Measurements from ENCODE around the gene MBNL2.
A peak's percentile ranks its signal among the peaks of the same experiment; 100 is the strongest.
"Not testable (repeated sequence)": the region's sequence is repeated elsewhere in the genome, so short reads cannot be mapped to it uniquely, and the experiment has no call there.

Gene MBNL2

DNA sequence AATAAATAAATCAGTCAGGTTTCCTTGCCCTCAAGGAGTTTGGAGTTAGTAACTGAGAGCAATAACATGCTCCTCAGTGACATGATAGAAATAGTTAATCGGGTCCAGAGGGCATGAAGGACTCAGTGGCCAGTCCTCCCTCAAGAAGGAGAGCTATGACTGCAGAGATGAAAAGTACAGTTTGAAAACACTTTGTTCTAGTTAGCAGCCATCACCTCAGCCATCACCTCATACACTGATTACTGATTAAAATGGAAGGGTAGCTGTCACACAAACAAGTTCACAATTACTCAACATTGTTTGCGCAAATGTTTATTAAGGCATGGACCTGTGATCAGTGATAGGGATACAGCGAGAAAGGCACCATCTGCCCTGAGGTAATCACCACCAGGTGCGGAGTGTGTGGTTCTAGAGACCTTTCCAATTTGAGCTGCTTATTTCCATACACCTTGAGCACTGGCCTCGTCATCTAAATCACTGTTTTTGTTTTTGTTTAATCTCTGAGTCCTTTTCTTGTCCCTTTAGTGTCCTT, 126.5 kb downstream of the MBNL2 start:
- no peak for DNase-seq (ENCODE audit: low read depth)

DNA sequence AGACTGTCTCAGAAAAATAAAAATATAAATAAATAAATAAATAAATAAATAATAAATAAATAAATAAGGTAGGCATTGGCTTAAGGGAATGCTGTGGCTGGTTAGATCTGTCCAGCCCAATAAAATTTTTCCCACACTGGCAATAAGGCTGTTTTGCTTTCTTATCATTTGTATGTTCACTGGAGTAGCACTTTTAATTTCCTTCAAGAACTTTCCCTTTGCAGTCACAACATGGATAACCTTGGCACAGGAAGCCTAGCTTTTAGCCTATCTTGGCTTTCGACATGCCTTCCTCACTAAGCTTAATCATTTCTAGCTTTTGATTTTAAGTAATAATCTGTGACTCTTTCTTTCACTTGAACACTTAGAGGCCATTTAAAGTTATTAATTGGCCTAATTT, 129.9 kb downstream of the MBNL2 start:
- not testable (repeated sequence) for DNase-seq (ENCODE audit: low read depth)

DNA sequence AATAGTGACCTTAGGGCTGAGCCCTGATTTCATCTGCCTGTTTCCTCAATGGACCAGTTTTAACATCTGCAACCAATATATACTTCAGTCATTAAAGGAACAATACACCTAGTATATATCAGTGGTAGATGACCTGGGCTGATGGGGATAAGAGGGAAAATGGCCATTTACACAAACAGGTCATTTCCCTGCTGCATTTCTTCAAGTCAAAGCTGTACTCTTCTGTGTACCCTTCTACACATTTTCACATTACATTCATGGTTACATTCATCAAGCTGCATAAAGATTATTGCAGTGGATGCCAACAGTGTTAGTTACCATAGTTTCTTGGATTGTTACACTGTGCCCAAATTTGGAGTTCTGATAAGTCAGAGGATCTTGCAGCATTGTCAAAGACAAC, 130.7 kb downstream of the MBNL2 start:
- no peak for DNase-seq (ENCODE audit: low read depth)

DNA sequence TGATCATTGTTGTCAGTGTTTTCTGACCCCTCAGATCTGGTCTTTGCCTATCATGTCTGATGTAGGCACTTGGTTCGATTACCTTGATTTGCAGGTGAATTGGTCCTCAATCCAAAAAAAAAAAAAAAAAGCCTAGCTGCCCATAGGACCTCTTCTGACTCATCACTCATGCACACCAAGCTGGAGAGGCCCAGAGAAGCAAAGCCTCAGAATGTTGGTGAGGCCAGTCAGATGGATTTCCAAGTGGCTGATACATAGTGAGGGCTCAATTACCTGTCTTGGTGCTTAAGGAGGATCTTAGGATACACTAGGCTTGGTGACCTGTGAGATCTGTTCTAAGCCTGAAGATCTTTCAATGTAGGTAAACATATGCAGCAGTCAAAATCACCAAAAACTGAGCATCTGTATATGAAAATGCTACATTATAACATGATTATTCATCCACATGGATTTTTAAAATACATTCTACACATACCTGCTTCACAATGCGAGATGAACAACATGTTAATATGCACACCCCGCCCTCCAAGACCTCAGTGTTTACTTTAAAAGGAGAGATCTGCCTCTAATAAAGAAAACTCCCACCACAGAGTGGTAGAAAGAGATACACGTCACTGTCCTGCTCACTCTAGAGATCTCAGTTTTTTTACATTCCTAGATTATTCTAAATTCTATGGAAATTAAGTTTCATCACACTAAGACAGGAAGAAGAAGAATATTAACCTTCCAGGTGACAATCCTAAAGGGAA, 132.0 kb downstream of the MBNL2 start:
- DNase-seq (ENCODE audit: low read depth) = no peak

DNA sequence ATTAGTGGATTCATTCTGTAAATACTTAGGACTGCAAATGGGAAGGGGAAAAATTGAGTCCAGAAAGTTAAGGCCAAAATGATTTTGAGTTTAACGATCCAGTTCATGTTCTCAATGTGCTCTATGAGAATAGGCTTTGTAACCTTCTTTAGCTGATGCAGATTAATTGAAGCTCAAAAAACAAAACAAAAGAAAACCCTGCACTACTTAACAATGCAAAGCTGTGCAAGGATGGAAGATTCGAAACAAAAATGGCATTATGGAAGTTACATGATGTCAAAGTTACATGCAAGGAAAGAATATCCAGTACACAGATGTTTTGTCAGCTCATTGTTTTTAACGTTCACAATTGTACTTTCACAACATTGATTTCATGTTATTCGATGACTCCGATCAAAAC, 132.7 kb downstream of the MBNL2 start:
- DNase-seq (ENCODE audit: low read depth) = no peak

DNA sequence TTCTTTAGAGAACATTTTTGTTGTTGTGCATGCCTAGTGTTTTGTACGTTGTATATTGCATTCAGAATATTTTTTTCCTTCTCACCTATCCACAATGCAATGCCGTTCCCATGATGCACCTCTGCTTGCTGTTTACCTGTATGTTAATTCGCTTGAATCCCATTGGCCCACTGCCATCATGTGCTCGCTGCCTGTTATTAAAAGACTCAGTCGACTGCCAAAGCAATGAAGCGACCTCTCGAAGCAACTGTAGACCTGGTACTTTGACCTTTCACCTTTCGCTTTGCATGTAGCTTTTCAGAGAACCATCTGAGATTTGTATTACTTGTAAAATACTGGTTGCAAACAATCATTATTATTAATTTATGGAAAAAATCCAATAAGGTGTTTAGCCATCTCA, 134.5 kb downstream of the MBNL2 start:
- no peak for DNase-seq (ENCODE audit: low read depth)

DNA sequence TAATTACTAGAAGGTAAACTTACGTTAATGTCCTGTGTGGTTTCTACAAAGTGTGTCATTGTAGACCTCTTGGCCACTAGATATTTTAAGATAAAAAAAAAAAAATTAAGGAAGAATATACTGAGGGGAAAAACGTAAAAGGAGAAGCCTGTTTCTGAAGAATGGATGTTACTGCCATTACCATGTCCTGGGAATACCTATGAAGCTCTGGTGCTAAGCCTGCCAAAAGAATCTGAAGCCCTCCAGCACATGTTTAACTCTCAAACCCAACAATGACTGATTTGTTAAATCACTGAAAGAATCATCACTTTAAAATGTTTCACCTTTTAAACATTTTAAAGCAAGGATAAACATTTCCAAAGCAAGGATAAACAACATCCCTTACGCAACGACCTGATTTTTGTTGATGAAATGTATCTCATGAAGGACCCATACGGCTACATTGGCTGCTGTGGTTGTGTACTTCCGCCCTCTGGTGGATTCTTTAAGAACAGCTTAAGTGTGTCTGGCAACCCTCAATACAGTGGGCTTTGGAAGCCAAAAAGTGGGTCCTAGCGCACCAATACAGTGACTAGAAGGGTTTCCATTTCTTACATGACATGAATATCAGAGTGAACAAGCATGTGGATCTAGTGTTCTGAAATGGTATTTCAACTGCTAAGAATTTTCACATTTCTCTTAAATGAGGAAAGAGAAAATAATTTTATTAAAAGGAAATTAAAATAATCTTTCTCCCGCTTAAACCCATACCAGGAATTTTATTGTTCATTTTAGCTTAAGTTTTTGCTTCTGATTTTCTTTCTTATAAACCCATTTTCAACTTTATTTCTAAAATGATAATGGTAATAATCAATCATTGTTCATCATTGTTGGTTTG, 137.3 kb downstream of the MBNL2 start:
- DNase-seq (ENCODE audit: low read depth) = peak; percentile 86

DNA sequence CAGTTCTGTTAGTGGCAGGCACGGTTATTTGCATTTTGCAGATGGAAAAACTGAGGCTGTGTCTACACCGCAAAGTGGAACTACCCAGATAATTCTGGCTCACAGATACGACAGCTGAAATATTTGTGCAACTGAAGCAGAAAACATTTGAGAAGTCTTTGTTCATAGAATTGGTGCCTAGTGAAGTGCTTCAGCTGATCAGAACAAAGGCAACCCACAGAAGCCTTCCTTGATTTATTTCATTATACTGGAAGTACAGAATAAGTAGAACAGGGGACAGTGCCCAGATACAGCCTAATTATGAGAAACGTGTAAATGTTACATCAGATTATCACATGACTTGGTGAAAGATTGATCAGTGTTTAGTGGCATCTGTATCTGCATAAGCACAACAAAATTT, 138.5 kb downstream of the MBNL2 start:
- no peak for DNase-seq (ENCODE audit: low read depth)

DNA sequence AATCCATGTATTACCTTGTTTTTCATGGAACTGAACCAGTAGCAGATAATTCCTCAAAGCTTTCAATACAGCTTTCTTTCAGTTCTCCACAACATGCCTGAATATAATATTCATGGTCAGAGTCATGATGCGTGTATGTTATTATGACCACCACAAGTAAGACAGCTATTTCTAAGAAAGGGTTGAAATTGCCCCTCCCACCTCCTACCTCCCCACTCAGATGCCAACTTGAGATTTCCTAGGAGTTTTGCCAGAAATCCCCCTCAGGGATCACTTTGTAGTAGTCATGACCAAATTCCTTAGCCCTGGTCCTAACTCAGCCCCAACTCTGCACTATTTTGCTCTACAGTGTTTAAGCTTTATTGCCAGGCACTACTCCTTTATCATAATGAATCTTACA, 141.9 kb downstream of the MBNL2 start:
- no peak for DNase-seq (ENCODE audit: low read depth)

DNA sequence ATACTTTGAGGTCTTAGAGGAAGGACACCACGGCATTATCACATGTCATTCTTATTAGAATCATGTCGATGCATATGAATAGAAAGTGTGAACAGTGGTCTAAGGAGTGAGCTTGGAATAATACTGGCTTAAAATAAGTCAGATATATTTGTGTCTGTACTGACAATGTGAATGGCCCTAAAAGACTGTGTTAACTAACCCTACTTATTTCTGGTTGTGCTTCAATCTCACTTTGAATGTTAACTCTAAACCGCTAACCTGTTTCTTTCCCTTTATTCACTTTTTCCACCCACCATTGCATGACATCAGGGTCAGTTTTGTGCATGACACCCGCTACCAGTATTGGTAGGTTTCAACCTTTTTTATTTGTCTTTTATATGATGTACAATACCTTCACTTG, 142.7 kb downstream of the MBNL2 start:
- DNase-seq (ENCODE audit: low read depth) = no peak

DNA sequence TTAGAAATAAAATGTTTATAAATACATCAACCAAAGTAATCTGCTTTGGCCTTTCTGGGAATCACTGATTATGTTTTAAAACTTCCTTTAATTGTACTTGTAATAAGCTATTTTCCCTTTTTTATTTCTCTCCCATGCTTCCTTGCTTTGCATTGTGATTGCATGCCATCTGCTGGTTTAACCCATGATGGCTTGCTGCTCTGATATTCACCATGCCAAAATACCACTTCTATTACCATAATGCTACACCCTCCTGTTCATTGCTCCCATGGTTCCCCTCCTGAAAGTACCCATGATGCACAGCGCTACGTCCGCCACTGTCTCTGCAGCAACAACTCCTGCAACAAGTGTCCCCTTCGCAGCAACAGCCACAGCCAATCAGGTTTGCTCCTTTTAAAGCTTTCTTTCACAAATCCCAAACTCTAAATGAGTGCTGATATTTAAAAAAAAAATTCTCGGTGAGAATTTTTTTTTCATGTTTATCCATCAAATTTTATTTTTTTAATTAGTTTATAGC, 144.1 kb downstream of the MBNL2 start:
- DNase-seq (ENCODE audit: low read depth) = peak; percentile 40

DNA sequence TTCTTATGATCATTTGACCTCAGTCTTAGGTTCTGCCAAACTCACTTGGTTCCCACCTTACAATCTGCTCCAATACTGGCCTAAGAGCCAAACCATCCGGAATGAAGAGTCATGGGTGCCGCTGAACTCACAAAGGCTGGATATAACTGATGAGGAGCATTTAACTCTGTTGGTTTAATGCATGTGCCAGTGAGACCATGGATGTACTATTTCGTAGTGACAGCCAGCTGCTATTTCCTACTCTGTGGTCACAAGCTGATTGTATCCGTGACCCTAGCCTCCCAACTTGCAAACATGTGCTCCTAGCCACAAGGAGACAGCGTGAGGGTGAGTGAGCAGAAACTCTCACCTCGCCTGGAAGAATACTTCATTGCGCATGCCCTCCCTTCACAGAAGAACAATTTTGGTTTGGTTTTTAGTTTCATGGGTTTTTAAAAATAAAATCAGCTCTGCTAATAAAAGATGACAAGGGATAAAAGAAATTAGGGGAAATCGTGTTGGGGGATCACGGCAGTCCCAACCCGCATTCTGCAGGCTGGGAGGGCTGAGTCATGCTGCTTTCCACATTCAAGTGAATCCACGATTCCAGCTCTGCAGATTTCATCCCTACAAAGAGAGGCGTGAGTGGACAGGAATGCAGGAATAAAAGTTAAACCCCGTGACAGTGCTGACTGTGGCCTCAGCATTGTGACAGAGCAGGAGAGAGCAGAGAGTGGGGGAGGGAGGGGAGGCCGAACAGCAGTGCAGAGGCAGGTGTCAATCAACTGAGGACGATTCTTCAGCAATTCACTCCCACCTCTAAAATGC, 145.1 kb downstream of the MBNL2 start:
- peak; percentile 91 for DNase-seq (ENCODE audit: low read depth)

DNA sequence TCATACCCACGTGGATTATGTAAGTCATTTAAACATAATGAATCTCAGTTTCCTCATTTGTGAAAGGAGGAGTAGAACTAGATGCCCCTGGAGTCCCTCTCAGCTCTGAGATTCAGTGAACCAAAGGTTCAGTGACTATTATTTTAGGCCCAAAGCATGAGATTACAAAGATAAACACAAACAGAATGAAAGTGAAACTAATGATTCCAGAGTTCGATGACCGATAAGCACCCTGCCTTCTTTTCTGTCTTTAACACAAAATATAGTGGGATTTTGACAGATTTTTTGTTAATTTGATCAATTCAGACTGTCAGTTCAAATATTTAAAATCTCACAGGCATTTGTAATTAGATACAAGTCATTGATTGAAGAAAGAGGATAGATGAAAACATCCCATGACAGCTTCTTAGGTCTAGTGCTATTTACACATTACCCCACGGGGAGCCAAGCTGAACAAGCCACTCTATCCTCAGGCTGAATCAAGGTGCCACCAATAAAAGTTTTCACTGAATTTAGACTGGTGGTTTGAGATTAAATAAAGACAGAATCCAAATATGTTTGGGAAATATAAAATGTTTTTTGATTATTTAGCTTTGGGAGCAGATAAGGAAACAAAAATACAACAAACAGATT, 147.2 kb downstream of the MBNL2 start:
- peak; percentile 59 for DNase-seq (ENCODE audit: low read depth)

DNA sequence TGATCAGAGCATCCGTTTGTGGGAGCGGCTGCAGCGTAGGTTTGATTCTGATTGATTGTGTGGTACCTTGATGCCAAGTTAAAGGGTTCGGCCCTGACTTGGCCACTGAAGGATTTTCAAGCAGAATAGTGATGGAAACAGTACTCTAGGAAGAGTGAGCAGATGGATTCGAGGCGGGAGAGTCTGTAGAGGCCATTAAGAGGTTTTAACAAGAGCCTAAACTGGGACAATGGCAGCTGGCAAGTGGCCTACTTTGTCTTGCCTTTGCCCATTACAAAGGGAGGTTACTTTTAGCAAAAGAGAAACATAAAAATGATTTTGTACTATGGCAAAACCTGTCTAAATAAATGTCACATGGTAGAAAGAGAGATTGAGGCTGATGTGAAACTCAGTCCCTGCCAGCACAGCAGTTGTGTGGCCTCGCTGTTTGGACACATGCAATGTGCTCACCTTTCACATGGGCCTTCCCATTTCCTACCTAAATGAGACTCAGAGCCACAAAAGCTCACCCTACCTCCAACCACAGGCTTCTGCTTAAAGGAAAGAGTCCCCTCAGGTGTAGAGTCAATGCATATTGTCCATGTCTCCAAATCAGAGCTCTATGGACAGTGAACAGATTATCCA, 149.5 kb downstream of the MBNL2 start:
- no peak for DNase-seq (ENCODE audit: low read depth)

DNA sequence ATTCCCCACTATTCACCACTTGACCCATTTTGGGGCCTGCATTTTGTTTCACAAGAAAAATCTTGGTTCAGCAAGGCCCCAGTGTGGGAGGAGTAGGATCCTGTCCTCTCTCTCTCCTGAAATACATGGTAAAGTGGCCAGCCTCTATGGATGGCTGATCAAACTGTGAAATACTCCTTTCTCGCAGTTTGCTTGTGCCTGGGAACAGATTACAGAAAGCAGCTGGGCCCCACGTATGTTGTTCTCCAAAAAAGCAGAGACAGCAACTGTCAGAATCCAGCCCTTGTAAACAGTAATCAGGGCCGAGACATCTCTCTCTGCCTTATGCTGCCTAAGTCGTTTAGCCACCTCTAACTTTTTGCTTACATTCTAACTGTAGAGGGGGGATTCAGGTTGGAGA, 150.8 kb downstream of the MBNL2 start:
- DNase-seq (ENCODE audit: low read depth) = no peak

DNA sequence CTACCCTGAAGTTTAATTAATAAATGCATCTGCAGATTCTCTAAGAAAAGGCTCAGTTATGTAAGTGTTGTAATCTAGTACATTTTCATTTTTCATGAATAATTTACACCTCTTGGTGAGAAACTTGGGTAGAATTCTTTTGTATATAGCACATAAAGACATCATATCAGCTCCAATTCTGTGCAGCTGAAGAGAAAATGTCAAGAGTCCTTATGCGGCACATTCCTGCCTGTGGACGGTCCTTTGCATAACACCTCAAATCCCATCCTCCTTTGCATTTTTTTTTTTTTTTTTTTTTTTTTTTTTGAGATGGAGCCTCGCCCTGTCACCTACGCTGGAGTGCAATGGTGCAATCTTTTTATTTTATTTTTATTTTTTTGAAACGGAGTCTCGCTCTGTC, 151.7 kb downstream of the MBNL2 start:
- DNase-seq (ENCODE audit: low read depth) = no peak

DNA sequence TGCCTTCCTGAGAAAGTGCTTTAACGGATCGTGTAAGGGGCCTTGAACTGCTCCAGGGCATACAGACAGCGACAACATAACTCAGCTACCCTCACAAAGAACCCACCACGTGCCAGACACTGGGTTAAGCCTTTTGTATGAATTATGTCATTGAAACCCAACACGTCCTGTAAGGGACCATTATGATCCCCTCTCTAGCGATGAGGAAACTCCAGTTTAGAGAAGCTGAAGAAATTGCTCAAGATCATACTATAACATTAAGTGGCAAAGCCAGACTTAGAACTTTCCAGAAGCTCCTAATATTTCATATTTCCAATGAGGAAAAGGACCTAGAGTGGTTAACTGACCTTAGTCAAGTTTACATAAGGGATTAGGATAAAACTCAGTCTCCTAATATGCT, 154.8 kb downstream of the MBNL2 start:
- no peak for DNase-seq (ENCODE audit: low read depth)

DNA sequence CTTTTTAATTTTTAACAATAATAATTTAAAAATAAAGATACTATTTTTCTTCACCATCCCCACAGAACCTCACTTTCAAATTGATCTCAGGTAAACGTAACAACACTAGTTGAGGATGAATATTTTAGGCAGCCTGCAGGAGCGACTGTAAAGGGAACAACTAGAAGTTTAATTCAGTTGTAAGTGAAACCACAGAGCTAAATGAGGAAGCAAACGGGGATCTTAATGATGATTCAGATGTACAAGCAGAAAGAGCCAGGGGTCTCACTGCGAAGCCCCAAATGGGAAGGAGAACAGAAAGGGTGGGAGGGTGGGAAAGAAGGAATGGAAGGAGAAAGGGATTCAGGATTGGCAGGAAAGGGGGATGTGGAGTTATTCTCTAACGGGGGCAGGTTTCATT, 157.3 kb downstream of the MBNL2 start:
- DNase-seq (ENCODE audit: low read depth) = no peak

DNA sequence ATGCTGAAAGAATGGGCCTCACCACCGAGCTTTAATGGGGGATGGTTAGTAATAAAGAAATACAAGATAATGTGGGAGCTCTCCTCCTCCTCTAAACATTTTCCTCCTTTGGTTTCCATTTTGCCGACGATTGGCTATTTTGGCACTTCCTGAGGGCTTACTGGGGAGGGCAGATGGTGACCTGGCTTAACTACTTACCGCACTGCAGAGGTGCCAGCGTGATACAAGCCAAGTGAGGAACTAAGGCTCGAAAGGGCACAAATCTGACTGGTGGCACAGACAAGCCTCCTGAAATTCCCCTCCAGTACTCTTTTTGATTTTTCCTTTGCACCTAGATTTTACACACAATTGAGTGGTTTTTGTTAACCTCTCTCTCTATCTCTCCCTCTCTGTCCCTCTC, 158.6 kb downstream of the MBNL2 start:
- DNase-seq (ENCODE audit: low read depth) = no peak

DNA sequence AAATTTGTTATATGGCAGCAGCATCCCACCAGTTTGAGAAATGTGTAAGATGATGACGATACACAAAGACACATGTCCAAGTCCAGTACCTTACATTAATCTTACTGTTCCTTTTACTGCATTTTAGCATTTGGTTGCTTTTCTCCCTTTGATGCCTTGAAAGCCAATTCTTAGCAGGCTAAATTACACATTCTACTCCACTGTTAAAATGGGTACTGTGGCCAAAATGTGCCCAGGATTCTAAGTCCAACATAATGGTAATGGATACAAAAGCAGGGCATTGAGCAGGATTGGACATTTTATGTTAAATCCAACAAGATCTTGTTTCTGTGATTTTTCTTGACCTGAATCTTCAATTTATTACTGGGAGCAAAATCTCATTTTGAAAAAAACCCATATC, 159.1 kb downstream of the MBNL2 start:
- no peak for DNase-seq (ENCODE audit: low read depth)

DNA sequence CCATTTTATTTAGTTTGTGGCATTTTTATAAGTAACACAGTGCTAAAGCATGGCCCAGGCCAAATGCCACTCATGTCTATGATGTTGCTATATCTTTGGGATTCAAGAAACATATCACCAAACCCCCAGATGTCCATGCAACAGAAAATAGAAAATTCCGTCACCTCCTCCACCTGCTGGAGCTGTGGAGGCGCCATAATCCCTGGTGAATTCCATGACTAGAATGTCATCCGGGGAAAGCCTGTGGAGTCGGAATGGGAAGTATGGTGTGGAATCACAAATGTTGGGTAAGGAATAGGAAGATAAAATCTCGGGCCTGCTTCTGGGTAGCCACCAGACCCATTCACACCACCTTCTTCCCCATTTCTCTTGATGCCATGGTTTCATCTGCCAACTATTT, 160.1 kb downstream of the MBNL2 start:
- no peak for DNase-seq (ENCODE audit: low read depth)

Data from ELR (cell line).